ENCODE data around the gene EPHA6. TPM values are rescaled to one million over a fixed set of nuclear protein-coding genes. Genes with fewer than 3 reads are reported as not detected.
A peak's percentile ranks its signal among the peaks of the same experiment; 100 is the strongest.

Gene EPHA6
- total RNA-seq, 1 donor from 2014 or later = 64.8 TPM

DNA sequence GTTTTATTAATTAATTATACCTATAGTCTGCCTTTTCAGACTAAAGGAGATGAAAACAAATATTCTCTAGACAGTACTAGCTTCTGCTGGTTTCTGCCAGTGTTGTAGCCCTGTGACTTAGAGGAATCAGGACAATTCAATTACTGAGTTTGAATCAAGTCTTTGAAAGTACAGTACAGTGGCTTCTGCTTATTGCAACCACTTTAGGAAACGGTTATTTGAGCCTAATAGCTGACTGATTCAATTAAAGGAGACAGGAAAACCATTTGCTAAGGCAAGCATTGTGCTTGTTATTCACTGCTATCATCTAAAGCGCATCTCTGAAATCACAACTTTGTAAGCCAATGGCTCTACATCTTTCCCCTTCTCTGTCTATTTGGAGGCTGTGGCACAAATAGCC is 860.1 kb downstream of the EPHA6 start:
- DNase-seq (ENCODE audit: low spot score in 2 of 2) (no peak), FAIRE-seq (no peak)

DNA sequence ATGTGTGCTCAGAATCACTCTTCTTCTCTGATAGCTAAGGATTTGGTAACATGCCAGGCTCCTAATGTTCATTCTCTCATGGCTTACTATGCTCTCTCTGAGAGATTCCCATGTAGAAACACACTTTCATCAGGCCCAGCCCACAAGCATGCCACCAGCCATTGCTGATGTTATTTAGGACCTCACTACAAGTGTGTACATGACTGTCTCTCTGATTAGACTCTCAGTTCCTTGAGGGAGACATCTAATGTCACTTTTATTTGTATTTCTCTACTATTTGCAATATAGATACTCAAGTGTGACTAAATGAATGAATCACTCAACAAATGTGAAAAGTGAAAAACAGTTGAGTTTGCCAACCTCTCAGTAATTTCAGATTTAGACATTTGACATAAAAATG is 865.8 kb downstream of the EPHA6 start:
- DNase-seq (ENCODE audit: low spot score in 2 of 2) (no peak), FAIRE-seq (no peak)

DNA sequence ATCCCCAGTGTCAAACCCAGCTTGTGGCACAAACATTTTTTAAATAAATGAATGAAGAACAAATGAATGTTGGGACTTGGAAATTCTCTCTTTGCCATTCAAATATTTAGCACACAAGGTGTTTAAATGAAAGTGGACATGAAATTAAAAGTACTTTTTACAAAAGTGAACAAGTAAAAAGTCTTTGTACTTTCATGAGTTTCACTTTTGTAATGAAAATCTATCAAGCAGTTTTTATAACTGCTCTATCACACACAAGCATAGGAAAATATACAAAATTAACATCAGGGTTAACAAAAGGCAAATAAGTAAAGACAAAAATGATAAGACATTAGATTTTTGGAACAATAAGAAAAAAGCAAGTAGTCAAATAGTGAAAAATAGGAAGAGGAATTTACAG is 866.3 kb downstream of the EPHA6 start:
- no peak for DNase-seq (ENCODE audit: low spot score in 2 of 2)
- peak; percentile 42 for FAIRE-seq

DNA sequence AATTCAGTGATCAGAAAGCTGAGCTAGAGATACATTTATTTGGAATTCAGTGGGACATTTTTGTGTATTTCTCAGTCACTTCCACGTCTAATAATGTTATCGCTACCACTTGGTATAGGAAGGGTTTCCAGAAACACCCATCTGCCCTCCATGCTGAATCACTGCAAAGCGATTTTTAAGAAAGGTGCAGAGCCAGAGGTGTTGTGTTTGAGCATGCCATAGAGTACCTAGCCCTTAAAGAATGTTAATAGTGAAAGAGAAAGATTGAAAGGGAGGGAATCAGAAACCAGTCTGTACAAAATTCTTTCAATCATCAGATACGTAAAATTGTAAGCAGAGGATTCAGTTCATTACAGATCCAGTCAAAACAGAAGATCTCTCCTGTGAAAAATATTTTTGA is 870.1 kb downstream of the EPHA6 start:
- DNase-seq (ENCODE audit: low spot score in 2 of 2) (no peak), FAIRE-seq (no peak)

GRCh38 chr3:97686258-97686657 is 871.9 kb downstream of the EPHA6 start:
- DNase-seq (ENCODE audit: low spot score in 2 of 2) (no peak), FAIRE-seq (no peak)

GRCh38 chr3:97687734-97688133 is 873.3 kb downstream of the EPHA6 start:
- FAIRE-seq (no peak), DNase-seq (ENCODE audit: low spot score in 2 of 2) (no peak)

DNA sequence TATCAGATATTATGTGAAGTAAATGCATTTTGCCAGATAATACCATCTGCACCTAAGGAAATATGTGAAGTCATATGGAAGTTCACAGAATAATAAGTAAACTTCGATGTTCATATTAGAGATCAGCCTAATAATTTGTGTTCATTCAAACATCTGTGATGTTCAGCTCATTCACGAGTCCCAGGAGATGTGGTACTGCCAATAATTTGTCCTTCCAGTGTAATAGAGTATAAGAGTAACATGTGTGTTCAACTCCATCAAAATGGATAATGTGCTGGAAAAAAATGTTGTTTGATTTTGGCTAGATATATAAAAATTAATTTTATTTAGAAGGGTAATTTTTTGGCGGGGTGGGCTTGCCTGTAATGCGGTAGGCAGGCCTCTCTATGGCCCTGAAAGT is 874.7 kb downstream of the EPHA6 start:
- DNase-seq (ENCODE audit: low spot score in 2 of 2) (no peak), FAIRE-seq (no peak)

DNA sequence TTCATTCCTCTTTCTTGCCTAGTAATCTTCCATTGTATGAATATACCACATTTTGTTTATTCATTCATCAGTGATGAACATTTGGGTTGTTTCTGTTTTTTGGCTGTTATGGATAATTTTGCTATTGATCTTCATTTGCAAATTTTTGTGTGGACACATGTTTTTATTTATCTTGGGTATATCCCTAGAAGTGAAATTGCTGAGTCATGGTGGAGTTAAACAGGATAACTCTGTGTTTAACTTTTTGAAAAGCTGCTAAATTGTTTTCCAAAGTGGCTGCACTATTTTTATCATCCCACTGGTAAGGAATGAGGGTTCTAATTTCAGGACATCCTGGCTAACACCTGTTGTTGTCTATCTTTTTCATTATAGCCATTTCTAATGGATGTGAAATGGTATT is 875.6 kb downstream of the EPHA6 start:
- FAIRE-seq (no peak), DNase-seq (ENCODE audit: low spot score in 2 of 2) (no peak)

DNA sequence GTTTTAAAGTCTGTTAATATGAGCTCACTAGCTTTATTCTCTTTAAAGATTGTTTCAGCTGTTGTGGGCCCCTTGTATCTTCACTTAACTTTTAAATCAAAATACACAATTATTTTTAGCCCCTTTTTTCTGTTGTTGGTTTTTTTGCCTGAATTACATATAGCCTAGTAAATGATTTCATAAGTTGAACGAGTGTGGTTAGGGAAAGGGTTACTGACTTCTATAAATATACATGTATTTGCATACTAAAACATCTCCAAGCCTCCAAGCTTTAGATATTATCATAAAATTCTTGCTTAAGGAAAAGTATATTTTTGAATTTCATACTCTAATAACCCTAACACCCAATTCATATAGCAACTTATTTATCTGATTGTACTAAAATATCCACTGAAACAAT is 877.0 kb downstream of the EPHA6 start:
- FAIRE-seq = no peak

DNA sequence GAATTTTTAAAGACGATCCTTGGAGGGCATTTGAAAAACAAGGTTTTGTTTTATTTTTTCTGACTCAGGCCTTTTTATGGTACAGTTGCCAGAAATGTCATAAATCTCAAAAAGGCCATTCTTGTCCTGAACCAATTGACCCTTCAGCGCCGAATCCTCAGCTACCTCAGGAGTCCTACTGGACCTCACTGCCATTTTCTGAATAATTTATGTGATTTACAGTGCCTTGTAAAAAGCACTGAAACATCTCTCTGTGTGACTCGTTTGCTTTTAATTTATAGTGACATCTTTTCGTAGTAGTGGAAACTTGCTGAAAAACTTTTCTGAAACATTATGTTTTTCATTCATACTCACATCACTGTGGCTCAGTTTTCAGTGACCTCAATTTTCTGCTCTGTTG is 878.0 kb downstream of the EPHA6 start:
- FAIRE-seq (no peak), DNase-seq (ENCODE audit: low spot score in 2 of 2) (no peak)

More for the DNA sequence above, 877.0 kb downstream of the EPHA6 start:
- DNase-seq (ENCODE audit: low spot score in 2 of 2) = no peak

GRCh38 chr3:97692831-97693230 is 878.4 kb downstream of the EPHA6 start:
- FAIRE-seq (no peak), DNase-seq (ENCODE audit: low spot score in 2 of 2) (no peak)

- DNase-seq (ENCODE audit: low spot score in 2 of 2) = no peak
- FAIRE-seq = no peak
Observed at GRCh38 chr3:97694876-97695275, 880.5 kb downstream of the EPHA6 start.

DNA sequence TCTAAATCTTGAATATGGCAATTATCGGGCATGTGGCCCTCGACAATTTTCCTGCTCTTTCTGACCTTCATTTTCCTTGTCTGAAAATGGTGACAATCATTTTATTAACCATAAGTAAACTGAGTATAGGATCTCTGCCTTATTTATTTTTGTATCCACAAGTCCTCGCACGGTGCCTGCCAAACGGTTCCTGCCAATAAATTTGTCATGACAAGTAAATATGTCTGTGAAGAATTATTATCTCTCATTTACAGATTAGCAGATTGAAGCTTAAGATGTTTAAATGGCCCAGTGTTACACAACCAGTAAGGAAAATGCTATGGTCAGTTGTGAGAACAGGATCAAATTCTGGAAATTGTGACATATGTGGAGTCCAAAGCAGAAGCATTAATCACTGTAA is 884.3 kb downstream of the EPHA6 start:
- DNase-seq (ENCODE audit: low spot score in 2 of 2) (no peak), FAIRE-seq (no peak)

GRCh38 chr3:97699889-97700288 is 885.5 kb downstream of the EPHA6 start:
- DNase-seq (ENCODE audit: low spot score in 2 of 2) (no peak), FAIRE-seq (no peak)

GRCh38 chr3:97705764-97706163 is 891.4 kb downstream of the EPHA6 start:
- DNase-seq (ENCODE audit: low spot score in 2 of 2) = no peak
- FAIRE-seq = no peak

DNA sequence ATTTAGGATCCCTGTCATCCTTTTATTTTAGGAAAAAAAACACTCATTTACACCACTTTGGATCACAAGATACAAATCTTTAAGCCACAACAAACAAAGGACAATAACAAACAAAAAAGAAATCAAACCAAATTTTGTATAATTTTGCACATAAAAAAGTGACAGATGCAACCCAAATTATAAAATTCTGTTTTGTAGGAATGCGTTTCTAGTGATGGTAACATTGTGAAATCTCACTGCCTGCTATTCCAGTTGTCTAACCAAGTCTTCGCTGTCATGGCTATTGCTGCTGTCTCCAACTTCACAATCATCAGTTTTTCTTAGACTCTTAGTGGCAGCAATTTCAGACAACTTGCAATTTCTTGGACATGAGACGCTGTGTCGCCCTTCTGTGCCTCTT is 891.8 kb downstream of the EPHA6 start:
- FAIRE-seq (no peak), DNase-seq (ENCODE audit: low spot score in 2 of 2) (no peak)

- FAIRE-seq (peak; percentile 10), DNase-seq (ENCODE audit: low spot score in 2 of 2) (no peak)
Observed at GRCh38 chr3:97711654-97712053, 897.3 kb downstream of the EPHA6 start.

DNA sequence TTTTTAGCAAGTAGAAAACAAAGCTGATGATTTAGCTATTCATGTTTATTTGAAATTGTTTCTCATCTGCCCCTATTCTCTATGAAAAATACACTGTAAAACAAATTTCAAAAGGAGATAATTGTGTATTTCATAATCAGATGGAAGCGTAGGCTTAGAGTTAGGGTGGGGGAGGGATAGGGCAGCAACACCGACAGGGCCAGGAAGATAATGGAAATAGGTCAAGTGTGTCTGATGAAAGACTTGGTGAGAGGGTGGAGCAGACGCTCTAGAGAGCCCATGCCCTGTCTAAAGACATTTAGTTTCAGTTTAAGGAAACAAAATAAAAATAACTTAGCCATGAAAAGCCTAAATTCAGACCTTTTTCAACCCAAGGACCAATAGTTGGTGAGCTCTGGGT is 898.5 kb downstream of the EPHA6 start:
- FAIRE-seq (no peak), DNase-seq (ENCODE audit: low spot score in 2 of 2) (no peak)

- FAIRE-seq (no peak), DNase-seq (ENCODE audit: low spot score in 2 of 2) (no peak)
Observed at GRCh38 chr3:97713634-97714033, 899.2 kb downstream of the EPHA6 start.

DNA sequence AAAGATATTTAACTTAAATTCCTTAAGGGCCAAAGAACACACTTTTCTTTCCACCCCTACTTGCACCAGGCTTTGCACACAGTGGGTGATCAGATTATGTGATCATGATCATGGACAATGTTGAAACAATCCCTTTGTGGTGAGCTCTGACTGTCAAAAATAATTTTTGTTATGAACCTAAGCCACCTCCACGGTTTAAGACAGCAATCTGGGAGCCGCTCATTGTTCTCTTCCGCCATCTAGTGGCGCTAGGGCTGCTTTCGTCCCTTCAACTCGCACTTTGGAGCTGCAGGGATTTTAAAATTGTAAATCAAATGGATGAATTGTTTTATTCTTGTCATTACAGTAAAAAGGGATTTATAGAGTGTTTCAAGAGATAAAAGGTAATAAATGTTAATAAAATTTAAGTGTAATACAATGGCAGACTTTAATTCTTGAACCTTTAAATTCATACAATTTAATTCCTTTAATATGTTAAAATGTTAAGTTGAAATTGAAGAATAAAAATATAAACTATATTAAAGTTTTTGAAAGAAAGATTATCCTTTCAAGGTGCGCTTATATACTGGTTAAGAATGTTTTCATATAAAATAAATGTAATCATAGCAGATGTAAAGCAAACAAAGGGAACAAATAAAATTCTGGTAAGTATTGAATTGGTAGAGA is 904.9 kb downstream of the EPHA6 start:
- DNase-seq (ENCODE audit: low spot score in 2 of 2) (peak; percentile 8 to 40), FAIRE-seq (peak; percentile 88)

- FAIRE-seq (no peak), DNase-seq (ENCODE audit: low spot score in 2 of 2) (no peak)
Observed at GRCh38 chr3:97720417-97720816, 906.0 kb downstream of the EPHA6 start.

GRCh38 chr3:97721446-97721845 is 907.1 kb downstream of the EPHA6 start:
- DNase-seq (ENCODE audit: low spot score in 2 of 2) (no peak), FAIRE-seq (no peak)

DNA sequence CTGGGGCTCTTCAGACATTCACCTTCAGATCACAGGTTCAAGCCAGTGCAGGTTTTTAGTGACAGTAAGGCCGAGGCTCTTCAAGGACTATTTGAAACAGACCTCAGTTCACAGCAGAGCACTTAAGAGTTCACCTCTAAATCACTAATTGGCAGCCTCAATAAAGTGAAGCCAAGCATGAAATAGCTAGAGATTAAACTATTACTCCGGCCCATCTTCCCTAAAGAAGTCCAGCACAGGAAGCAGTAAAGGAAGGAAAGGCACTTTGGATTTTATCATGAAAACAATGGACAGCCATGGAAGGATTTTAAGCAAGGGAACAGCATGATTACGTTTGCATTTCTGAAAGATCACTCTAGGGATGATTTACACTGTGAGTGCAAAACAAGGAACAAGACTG is 922.5 kb downstream of the EPHA6 start:
- DNase-seq (ENCODE audit: low spot score in 2 of 2) = no peak

More for the DNA sequence above, 922.5 kb downstream of the EPHA6 start:
- no peak for FAIRE-seq

Measured in frontal cortex (tissue), 4 donors.